ENCODE data around the gene TBPL2. TPM values are rescaled to one million over a fixed set of nuclear protein-coding genes. Genes with fewer than 3 reads are reported as not detected.

Gene TBPL2
- total and polyA plus RNA-seq, 2 donors (not counting 3 experiments of a cell fraction or from before 2014, with no cell fraction given): not detected

GRCh38 chr14:55381561-55381960 lies 58.9 kb downstream of the TBPL2 start:
- Histone ChIP-seq H3K27me3 (ENCODE audit: control insufficient read depth in 2 of 2, insufficient read depth in 2 of 2, low read length in 2 of 2) (no peaks in the 10 kb centered on the region), H3K4me3 (replicated peaks in 1 of 3; ENCODE audit: insufficient read depth in 1 of 3, low read depth in 1 of 3, low read length in 3 of 3) (no peak overlapping the region), H4K20me1 (replicated peaks; ENCODE audit: control insufficient read depth, extremely low read depth, insufficient read depth, low read length) (no peaks in the 10 kb centered on the region), H2AFZ (ENCODE audit: low read depth, low read length) (no peak overlapping the region), H3K4me2 (ENCODE audit: insufficient read depth, low read length) (no peak overlapping the region), H3K9me3 (replicated peaks; ENCODE audit: control insufficient read depth, insufficient read depth, low read length) (no peaks in the 10 kb centered on the region), H3K9ac (replicated peaks; ENCODE audit: extremely low read depth, insufficient read depth, low read length) (no peak overlapping the region), H3K9me1 (replicated peaks; ENCODE audit: control insufficient read depth, extremely low read depth, insufficient read depth, low read length) (no peaks in the 10 kb centered on the region), H3K27ac (ENCODE audit: insufficient read depth, low read depth, low read length) (no peak overlapping the region), H3K79me2 (ENCODE audit: control insufficient read depth, insufficient read depth, low read length) (no peaks in the 10 kb centered on the region), H3K36me3 (ENCODE audit: control insufficient read depth in 2 of 2, extremely low read depth in 1 of 2, insufficient read depth in 2 of 2, low read length in 2 of 2) (peaks cover 2 to 14% of the 10 kb centered on the region in 2 experiments), H3K4me1 (ENCODE audit: control insufficient read depth, extremely low read depth, insufficient read depth, low read length) (no peaks in the 10 kb centered on the region)
- dilution Hi-C loops (cut with MboI; ENCODE audit: extremely low pct_ligation_motif_present, low sequenced_read_pairs): no loop called here
- DNase-seq (ENCODE audit: low read depth, low spot score) (no peak), FAIRE-seq (no peak)
- POLR2A ChIA-PET: interaction anchor here (0.6 kb wide), 1 partner anchor 17 kb away, joined by 4 read pairs; no protein-coding TSS in a partner anchor
- CTCF ChIA-PET: interaction anchor here (1.3 kb wide), 1 partner anchor 9 kb away, joined by 8 read pairs; no protein-coding TSS in a partner anchor
- TF ChIP-seq EZH2 (IDR thresholded peaks at IDR 0.05; ENCODE audit: borderline replicate concordance, low read depth, low read length, severe bottlenecking) (no peak), MAX (IDR thresholded peaks at IDR 0.05; ENCODE audit: insufficient read depth, insufficient read length) (no peak), POLR2AphosphoS5 (IDR thresholded peaks at IDR 0.05; ENCODE audit: insufficient read depth, low read depth, low read length) (no peak)
- BruUV-seq (replicated peaks): no TSS peak
- intact Hi-C loops (cut with micrococcal nuclease): no loop called here

DNA sequence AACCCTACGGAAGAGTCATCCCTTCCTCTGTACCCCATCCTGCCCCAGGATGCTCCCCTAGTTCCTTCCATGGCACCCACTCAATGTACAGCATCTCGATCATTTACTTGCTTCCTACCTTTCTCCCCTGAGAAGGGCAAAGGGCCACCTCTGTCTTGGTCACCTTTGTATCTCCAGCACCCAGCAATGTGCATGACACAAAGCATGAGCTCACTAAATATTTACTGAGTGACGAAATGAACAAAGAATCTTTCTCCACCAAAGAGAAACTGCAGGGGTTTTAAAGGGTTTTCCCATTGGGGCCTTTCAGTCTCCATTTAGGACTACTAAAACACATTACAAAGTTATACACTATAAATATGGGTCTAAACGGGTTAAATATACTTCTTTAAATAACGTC lies 59.4 kb downstream of the TBPL2 start:
- H3K27ac ChIP-seq (ENCODE audit: insufficient read depth, low read depth, low read length): no peak overlapping the region
- FAIRE-seq: no peak
- no peaks in the 10 kb centered on the region for H3K9me1 ChIP-seq (replicated peaks; ENCODE audit: control insufficient read depth, extremely low read depth, insufficient read depth, low read length)
- no peaks in the 10 kb centered on the region for H3K79me2 ChIP-seq (ENCODE audit: control insufficient read depth, insufficient read depth, low read length)
- no peak overlapping the region for H2AFZ ChIP-seq (ENCODE audit: low read depth, low read length)
- H4K20me1 ChIP-seq (replicated peaks; ENCODE audit: control insufficient read depth, extremely low read depth, insufficient read depth, low read length): no peaks in the 10 kb centered on the region
- H3K36me3 ChIP-seq (ENCODE audit: control insufficient read depth in 2 of 2, extremely low read depth in 1 of 2, insufficient read depth in 2 of 2, low read length in 2 of 2): peaks cover 6 to 10% of the 10 kb centered on the region in 2 experiments
- TF ChIP-seq MYC (IDR thresholded peaks at IDR 0.05; ENCODE audit: low read depth, low read length) (no peak), GATA2 (IDR thresholded peaks at IDR 0.05; ENCODE audit: insufficient read depth, insufficient read length, low read depth, low read length) (no peak), POLR2A (IDR thresholded peaks at IDR 0.05; ENCODE audit: low read depth, low read length) (no peak), JUN (IDR thresholded peaks at IDR 0.05; ENCODE audit: borderline replicate concordance, insufficient read depth, insufficient read length, low read depth) (no peak), FOS (IDR thresholded peaks at IDR 0.05; ENCODE audit: borderline replicate concordance, insufficient read depth, low read length) (no peak), MAX (IDR thresholded peaks at IDR 0.05; ENCODE audit: insufficient read depth, insufficient read length) (no peak), POLR2AphosphoS5 (IDR thresholded peaks at IDR 0.05; ENCODE audit: insufficient read depth, low read depth, low read length) (no peak), EZH2 (IDR thresholded peaks at IDR 0.05; ENCODE audit: borderline replicate concordance, low read depth, low read length, severe bottlenecking) (no peak)
- TF ChIP-seq, protein P1, sequence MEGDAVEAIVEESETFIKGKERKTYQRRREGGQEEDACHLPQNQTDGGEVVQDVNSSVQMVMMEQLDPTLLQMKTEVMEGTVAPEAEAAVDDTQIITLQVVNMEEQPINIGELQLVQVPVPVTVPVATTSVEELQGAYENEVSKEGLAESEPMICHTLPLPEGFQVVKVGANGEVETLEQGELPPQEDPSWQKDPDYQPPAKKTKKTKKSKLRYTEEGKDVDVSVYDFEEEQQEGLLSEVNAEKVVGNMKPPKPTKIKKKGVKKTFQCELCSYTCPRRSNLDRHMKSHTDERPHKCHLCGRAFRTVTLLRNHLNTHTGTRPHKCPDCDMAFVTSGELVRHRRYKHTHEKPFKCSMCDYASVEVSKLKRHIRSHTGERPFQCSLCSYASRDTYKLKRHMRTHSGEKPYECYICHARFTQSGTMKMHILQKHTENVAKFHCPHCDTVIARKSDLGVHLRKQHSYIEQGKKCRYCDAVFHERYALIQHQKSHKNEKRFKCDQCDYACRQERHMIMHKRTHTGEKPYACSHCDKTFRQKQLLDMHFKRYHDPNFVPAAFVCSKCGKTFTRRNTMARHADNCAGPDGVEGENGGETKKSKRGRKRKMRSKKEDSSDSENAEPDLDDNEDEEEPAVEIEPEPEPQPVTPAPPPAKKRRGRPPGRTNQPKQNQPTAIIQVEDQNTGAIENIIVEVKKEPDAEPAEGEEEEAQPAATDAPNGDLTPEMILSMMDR (IDR thresholded peaks at IDR 0.05; ENCODE audit: extremely low read depth in 1 of 2, insufficient read depth in 1 of 2, low read depth in 1 of 2, low read length in 2 of 2): no peak
- ChIA-PET CTCF (no interaction called here), POLR2A (interaction anchor here (0.6 kb wide), 1 partner anchor 16 kb away, joined by 4 read pairs; no protein-coding TSS in a partner anchor)
- no peaks in the 10 kb centered on the region for H3K4me1 ChIP-seq (ENCODE audit: control insufficient read depth, extremely low read depth, insufficient read depth, low read length)
- H3K9me3 ChIP-seq (replicated peaks; ENCODE audit: control insufficient read depth, insufficient read depth, low read length): no peaks in the 10 kb centered on the region
- no peak overlapping the region for H3K4me3 ChIP-seq (replicated peaks in 1 of 3; ENCODE audit: insufficient read depth in 1 of 3, low read depth in 1 of 3, low read length in 3 of 3)
- intact Hi-C loops (cut with micrococcal nuclease) (no loop called here), dilution Hi-C loops (cut with MboI; ENCODE audit: extremely low pct_ligation_motif_present, low sequenced_read_pairs) (no loop called here)
- H3K4me2 ChIP-seq (ENCODE audit: insufficient read depth, low read length): no peak overlapping the region
- no peak for DNase-seq (ENCODE audit: low read depth, low spot score)
- no peaks in the 10 kb centered on the region for H3K27me3 ChIP-seq (ENCODE audit: control insufficient read depth in 2 of 2, insufficient read depth in 2 of 2, low read length in 2 of 2)
- BruUV-seq (replicated peaks): no TSS peak
- H3K9ac ChIP-seq (replicated peaks; ENCODE audit: extremely low read depth, insufficient read depth, low read length): no peak overlapping the region

Measured in endothelial cell of umbilical vein (primary cell).